ENCODE measurements around the gene NELL1.
"Not testable (repeated sequence)": the region's sequence is repeated elsewhere in the genome, so short reads cannot be mapped to it uniquely, and the experiment has no call there.

NELL1 gene

GRCh38 chr11:21258414-21258813, 589.0 kb downstream of the NELL1 start:
- no peak for DNase-seq

- no peak for DNase-seq
Measured at GRCh38 chr11:21260101-21260500, 590.7 kb downstream of the NELL1 start.

GRCh38 chr11:21262992-21263391, 593.6 kb downstream of the NELL1 start:
- DNase-seq = no peak

- DNase-seq = no peak
Measured at GRCh38 chr11:21264125-21264524, 594.7 kb downstream of the NELL1 start.

GRCh38 chr11:21268036-21268435, 598.6 kb downstream of the NELL1 start:
- DNase-seq = no peak

GRCh38 chr11:21272139-21272538, 602.8 kb downstream of the NELL1 start:
- DNase-seq = not testable (repeated sequence)

GRCh38 chr11:21278840-21279239, 609.5 kb downstream of the NELL1 start:
- no peak for DNase-seq

- DNase-seq = no peak
Measured at GRCh38 chr11:21285104-21285503, 615.7 kb downstream of the NELL1 start.

GRCh38 chr11:21289686-21290085, 620.3 kb downstream of the NELL1 start:
- no peak for DNase-seq

GRCh38 chr11:21295508-21295907, 626.1 kb downstream of the NELL1 start:
- DNase-seq = no peak

GRCh38 chr11:21301981-21302380, 632.6 kb downstream of the NELL1 start:
- DNase-seq = no peak

GRCh38 chr11:21306739-21307358, 637.5 kb downstream of the NELL1 start:
- DNase-seq = no peak

- DNase-seq = no peak
Measured at GRCh38 chr11:21307874-21308273, 638.5 kb downstream of the NELL1 start.

GRCh38 chr11:21316591-21316990, 647.2 kb downstream of the NELL1 start:
- no peak for DNase-seq

- no peak for DNase-seq
Measured at GRCh38 chr11:21321072-21321471, 651.7 kb downstream of the NELL1 start.

- DNase-seq = no peak
Measured at GRCh38 chr11:21321530-21321929, 652.1 kb downstream of the NELL1 start.

GRCh38 chr11:21323617-21324016, 654.2 kb downstream of the NELL1 start:
- no peak for DNase-seq

GRCh38 chr11:21343204-21343603, 673.8 kb downstream of the NELL1 start:
- no peak for DNase-seq

GRCh38 chr11:21346361-21346760, 677.0 kb downstream of the NELL1 start:
- no peak for DNase-seq

GRCh38 chr11:21350613-21351012, 681.2 kb downstream of the NELL1 start:
- no peak for DNase-seq

- DNase-seq = no peak
Measured at GRCh38 chr11:21353425-21353824, 684.0 kb downstream of the NELL1 start.

GRCh38 chr11:21364866-21365624, 695.7 kb downstream of the NELL1 start:
- DNase-seq = no peak

- DNase-seq = no peak
Measured at GRCh38 chr11:21369947-21370346, 700.6 kb downstream of the NELL1 start.

- no peak for DNase-seq
Measured at GRCh38 chr11:21371044-21371443, 701.7 kb downstream of the NELL1 start.

GRCh38 chr11:21372672-21373071, 703.3 kb downstream of the NELL1 start:
- no peak for DNase-seq

All from CD4-positive, alpha-beta T cell treated with Interferon alpha-2 for 1 hour (primary cell).